Mesothelial cell of epicardium (in vitro differentiated cells): ENCODE measurements around the gene IKZF2. TPM values are rescaled to one million over a fixed set of nuclear protein-coding genes. Genes with fewer than 3 reads are reported as not detected.

Experiments
- DNase-seq, 2 experiments: peaks; one replicate each; pipeline ENCODE4 v3.0.0; 2021; ENCODE audit warnings: low spot score in 2 of 2; ENCODE audit not compliant: unreplicated experiment in 2 of 2
- H3K27ac Mint-ChIP-seq: 2 replicates; pipeline ENCODE4 v1.8.0; 2021; ENCODE audit warnings: mixed read lengths
- H3K27me3 Mint-ChIP-seq: 2 replicates; pipeline ENCODE4 v1.8.0; 2021; ENCODE audit warnings: low read depth, mixed read lengths
- H3K36me3 Mint-ChIP-seq: 2 replicates; pipeline ENCODE4 v1.8.0; 2021; ENCODE audit warnings: mixed read lengths
- H3K4me1 Mint-ChIP-seq: 2 replicates; pipeline ENCODE4 v1.8.0; 2021; ENCODE audit warnings: mixed read lengths
- H3K4me3 Mint-ChIP-seq: 2 replicates; pipeline ENCODE4 v1.8.0; 2021; ENCODE audit warnings: mild to moderate bottlenecking, moderate library complexity, mixed read lengths
- H3K9me3 Mint-ChIP-seq: 2 replicates; pipeline ENCODE4 v1.8.0; 2021; ENCODE audit warnings: mixed read lengths
- total RNA-seq: library from RNA; stranded (reverse); gene quantifications from 3 replicates; pipeline ENCODE4 v1.2.1, GENCODE V29; 2021
- TF ChIP-seq, protein P1 (sequence below): fragments of 200-600 bp; sonication (generic); IDR thresholded peaks from one replicate; pipeline ENCODE4 v1.5.0; 2021; ENCODE audit warnings: antibody characterized with exemption; ENCODE audit not compliant: unreplicated experiment

Gene IKZF2
- total RNA-seq, result 44.8 to 47.5 TPM (median 44.9 TPM) in 3 replicates

DNA sequence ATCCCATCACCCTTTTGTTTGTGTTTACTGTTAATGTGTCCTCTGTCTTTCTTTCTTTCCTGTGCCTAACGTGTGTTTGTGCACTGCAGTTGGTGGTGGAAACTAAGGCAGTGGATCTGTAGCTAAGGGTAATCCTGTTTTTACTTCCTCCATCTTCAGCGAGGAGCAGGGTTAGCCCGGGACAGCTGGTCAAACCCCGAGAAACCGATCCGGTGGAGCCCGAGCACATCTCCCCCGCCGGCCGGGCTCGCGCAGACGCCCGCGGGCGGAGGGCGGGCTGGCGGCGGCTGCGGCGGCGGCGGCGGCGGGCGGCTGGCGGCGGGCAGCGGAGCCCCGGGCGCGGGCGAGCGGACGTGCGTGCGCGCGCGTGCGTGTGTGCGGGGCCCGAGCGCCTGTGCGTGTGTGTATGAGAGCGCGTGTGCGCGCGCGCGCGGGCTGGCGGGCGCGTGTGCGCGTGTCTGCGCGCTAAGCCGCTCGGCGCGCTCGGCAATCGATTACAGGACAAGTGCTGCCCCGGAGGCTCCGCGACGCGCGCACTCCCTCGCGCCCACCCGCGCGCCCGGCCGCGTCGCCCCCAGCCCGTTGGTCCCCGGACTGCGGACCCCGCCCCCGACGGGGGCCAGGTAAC lies at the start of gene IKZF2:
TSS of gene IKZF2 (minus strand) at position 176 of the 628 bp plus-strand sequence. CDS start 2,983 bp downstream, outside the sequence.
- Mint-ChIP-seq H3K4me1 (peaks cover 57% of the 10 kb centered on the region), H3K27ac (peak within 1 kb of the TSS; percentile 95)

GRCh38 chr2:213199871-213200270 lies 48.5 kb upstream of the IKZF2 start:
- no peak for DNase-seq
- H3K4me3 Mint-ChIP-seq, result no peak overlapping the region
- H3K4me1 Mint-ChIP-seq, result peaks cover 15% of the 10 kb centered on the region
- no peak overlapping the region for H3K27ac Mint-ChIP-seq
- H3K36me3 Mint-ChIP-seq, result peaks cover 7% of the 10 kb centered on the region
- H3K9me3 Mint-ChIP-seq, result peaks cover 24% of the 10 kb centered on the region
- TF ChIP-seq, protein P1, sequence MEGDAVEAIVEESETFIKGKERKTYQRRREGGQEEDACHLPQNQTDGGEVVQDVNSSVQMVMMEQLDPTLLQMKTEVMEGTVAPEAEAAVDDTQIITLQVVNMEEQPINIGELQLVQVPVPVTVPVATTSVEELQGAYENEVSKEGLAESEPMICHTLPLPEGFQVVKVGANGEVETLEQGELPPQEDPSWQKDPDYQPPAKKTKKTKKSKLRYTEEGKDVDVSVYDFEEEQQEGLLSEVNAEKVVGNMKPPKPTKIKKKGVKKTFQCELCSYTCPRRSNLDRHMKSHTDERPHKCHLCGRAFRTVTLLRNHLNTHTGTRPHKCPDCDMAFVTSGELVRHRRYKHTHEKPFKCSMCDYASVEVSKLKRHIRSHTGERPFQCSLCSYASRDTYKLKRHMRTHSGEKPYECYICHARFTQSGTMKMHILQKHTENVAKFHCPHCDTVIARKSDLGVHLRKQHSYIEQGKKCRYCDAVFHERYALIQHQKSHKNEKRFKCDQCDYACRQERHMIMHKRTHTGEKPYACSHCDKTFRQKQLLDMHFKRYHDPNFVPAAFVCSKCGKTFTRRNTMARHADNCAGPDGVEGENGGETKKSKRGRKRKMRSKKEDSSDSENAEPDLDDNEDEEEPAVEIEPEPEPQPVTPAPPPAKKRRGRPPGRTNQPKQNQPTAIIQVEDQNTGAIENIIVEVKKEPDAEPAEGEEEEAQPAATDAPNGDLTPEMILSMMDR, result no peak
- no peaks in the 10 kb centered on the region for H3K27me3 Mint-ChIP-seq

More for the DNA sequence above, at the start of gene IKZF2:
- peak; percentile 79 to 82 for DNase-seq
- Mint-ChIP-seq H3K9me3 (no peaks in the 10 kb centered on the region), H3K27me3 (no peaks in the 10 kb centered on the region), H3K36me3 (no peaks in the 10 kb centered on the region), H3K4me3 (peak within 1 kb of the TSS; percentile 88)
- TF ChIP-seq, protein P1, result no peak

GRCh38 chr2:213189001-213189899 lies 37.8 kb upstream of the IKZF2 start:
- Mint-ChIP-seq H3K27ac (peak overlapping the region; percentile 89), H3K4me3 (peak overlapping the region; percentile 55), H3K36me3 (peaks cover 4% of the 10 kb centered on the region), H3K4me1 (peaks cover 34% of the 10 kb centered on the region), H3K9me3 (peaks cover 6% of the 10 kb centered on the region), H3K27me3 (no peaks in the 10 kb centered on the region)
- DNase-seq, result peak in 1 of 2 experiments; percentile 39
- TF ChIP-seq, protein P1, result no peak

DNA sequence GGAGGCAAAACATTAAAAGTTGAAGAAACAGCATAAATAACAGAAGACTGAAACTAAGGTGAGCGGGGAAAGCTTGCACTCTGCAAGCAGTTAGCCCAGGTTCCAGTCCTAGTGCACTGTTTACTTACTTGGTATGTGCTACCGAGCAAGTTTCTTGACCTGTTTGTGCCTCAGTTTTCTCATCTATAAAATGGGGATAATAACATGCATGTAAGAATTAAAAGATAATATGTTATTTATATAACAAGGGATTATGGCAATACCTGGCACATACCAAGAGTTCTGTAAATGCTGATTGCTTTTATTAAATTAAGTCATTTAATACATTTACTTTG lies 37.1 kb upstream of the IKZF2 start:
- DNase-seq, result no peak
- peak overlapping the region; percentile 20 for H3K4me3 Mint-ChIP-seq
- peaks cover 6% of the 10 kb centered on the region for H3K9me3 Mint-ChIP-seq
- H3K27me3 Mint-ChIP-seq, result no peaks in the 10 kb centered on the region
- H3K36me3 Mint-ChIP-seq, result peaks cover 4% of the 10 kb centered on the region
- peaks cover 34% of the 10 kb centered on the region for H3K4me1 Mint-ChIP-seq
- peak overlapping the region; percentile 98 for H3K27ac Mint-ChIP-seq
- TF ChIP-seq, protein P1, result no peak

- DNase-seq, result peak in 1 of 2 experiments; percentile 38
- H3K4me3 Mint-ChIP-seq, result peak overlapping the region; percentile 20
- peaks cover 6% of the 10 kb centered on the region for H3K9me3 Mint-ChIP-seq
- H3K27ac Mint-ChIP-seq, result peak overlapping the region; percentile 98
- peaks cover 34% of the 10 kb centered on the region for H3K4me1 Mint-ChIP-seq
- H3K36me3 Mint-ChIP-seq, result peaks cover 4% of the 10 kb centered on the region
- TF ChIP-seq, protein P1, result no peak
- no peaks in the 10 kb centered on the region for H3K27me3 Mint-ChIP-seq
Observed at GRCh38 chr2:213187833-213188532, 36.6 kb upstream of the IKZF2 start.
